SK-N-SH (cell line): ENCODE measurements around the gene NNT. TPM values are rescaled to one million over a fixed set of nuclear protein-coding genes. Genes with fewer than 3 reads are reported as not detected.

Source experiments
- CTCF ChIA-PET: fragments of 300-600, 350-600 bp; formaldehyde crosslinking; extraction: SDS; loops from one replicate; lab custom pipeline; 2021; lab: Yijun Ruan, JAX
- POLR2A ChIA-PET: fragments of 350-600 bp; sonication (Branson Sonifier 250); formaldehyde crosslinking; extraction: SDS; loops from one replicate; lab custom pipeline; 2020; ENCODE audit warnings: antibody characterized with exemption, inconsistent platforms; lab: Yijun Ruan, JAX
- DNase-seq: peaks from one replicate; pipeline ENCODE4 v3.0.0; 2012
- H2AFZ ChIP-seq: fragments of 200-600 bp; sonication (generic); 2 replicates; pipeline ENCODE4 v1.8.1; 2016; ENCODE audit warnings: antibody characterized with exemption, mild to moderate bottlenecking, low read depth
- H3F3A ChIP-seq: fragments of 200-600 bp; sonication (generic); replicated peaks from 2 replicates; pipeline ENCODE3; 2016; ENCODE audit warnings: antibody characterized with exemption, mild to moderate bottlenecking; ENCODE audit not compliant: insufficient read depth
- H3K27ac ChIP-seq, 2 experiments: fragments of 200-500 bp in 1 of 2; fragments of 200-600 bp in 1 of 2; sonication (Bioruptor generic) in 1 of 2; sonication (generic), shearing (Covaris generic) in 1 of 2; 2 replicates each; pipeline versions ENCODE4 v1.5.1 to v1.6.1; 2014 to 2016; ENCODE audit warnings: low read depth in 2 of 2, inconsistent platforms in 1 of 2, low read length in 1 of 2, mild to moderate bottlenecking in 1 of 2, mixed read lengths in 1 of 2
- H3K27me3 ChIP-seq: fragments of 200-600 bp; sonication (generic), shearing (Covaris generic); 2 replicates; pipeline ENCODE4 v1.6.1; 2016; ENCODE audit warnings: mixed run types; ENCODE audit not compliant: insufficient read depth
- H3K36me3 ChIP-seq, 2 experiments: fragments of 200-500 bp in 1 of 2; fragments of 200-600 bp in 1 of 2; sonication (Bioruptor generic) in 1 of 2; sonication (generic) in 1 of 2; replicated peaks in 1 of 2; 2 replicates each; pipeline versions ENCODE3 to v1.5.1; 2014 to 2016; ENCODE audit warnings: low read length in 1 of 2, mild to moderate bottlenecking in 1 of 2; ENCODE audit not compliant: insufficient read depth in 2 of 2, control insufficient read depth in 1 of 2
- H3K4me1 ChIP-seq, 2 experiments: fragments of 200-500 bp in 1 of 2; fragments of 200-600 bp in 1 of 2; sonication (Bioruptor generic) in 1 of 2; sonication (generic), shearing (Covaris generic) in 1 of 2; 2 replicates each; pipeline versions ENCODE4 v1.5.1 to v1.6.1; 2014 to 2016; ENCODE audit warnings: low read depth in 1 of 2, low read length in 1 of 2, mixed run types in 1 of 2; ENCODE audit not compliant: insufficient read depth in 2 of 2, control insufficient read depth in 1 of 2
- H3K4me2 ChIP-seq: fragments of 200-600 bp; sonication (generic), shearing (Covaris generic); 2 replicates; pipeline ENCODE4 v1.6.1; 2017; ENCODE audit warnings: mixed run types
- H3K4me3 ChIP-seq, 2 experiments: fragments of 200-500 bp in 1 of 2; fragments of 200-600 bp in 1 of 2; sonication (Bioruptor generic) in 1 of 2; sonication (generic), shearing (Covaris generic) in 1 of 2; 2 replicates each; pipeline versions ENCODE4 v1.5.1 to v1.8.1; 2014 to 2016; ENCODE audit warnings: low read depth in 2 of 2, inconsistent platforms in 1 of 2, low read length in 1 of 2, mild to moderate bottlenecking in 1 of 2, mixed read lengths in 1 of 2, moderate library complexity in 1 of 2
- H3K79me2 ChIP-seq: fragments of 200-600 bp; sonication (generic); 2 replicates; pipeline ENCODE4 v1.8.1; 2017; ENCODE audit warnings: mild to moderate bottlenecking; ENCODE audit not compliant: insufficient read depth
- H3K9ac ChIP-seq: fragments of 200-600 bp; sonication (generic); 2 replicates; pipeline ENCODE4 v1.6.1; 2017; ENCODE audit warnings: mixed run types
- H3K9me2 ChIP-seq: fragments of 200-600 bp; sonication (generic); 2 replicates; pipeline ENCODE4 v1.6.1; 2017; ENCODE audit warnings: mixed run types
- H3K9me3 ChIP-seq: fragments of 200-600 bp; sonication (generic); 2 replicates; pipeline ENCODE4 v1.6.1; 2017; ENCODE audit warnings: mixed run types, mild to moderate bottlenecking, moderate library complexity
- H4K20me1 ChIP-seq: fragments of 200-600 bp; sonication (generic); 2 replicates; pipeline ENCODE4 v1.6.1; 2017; ENCODE audit warnings: mild to moderate bottlenecking, mixed run types; ENCODE audit not compliant: insufficient read depth
- CHD2 ChIP-seq: fragments of 150-350 bp; IDR thresholded peaks from 2 replicates; pipeline ENCODE4 v1.6.1; 2018; ENCODE audit warnings: low read length; ENCODE audit not compliant: partially characterized antibody
- ELF1 ChIP-seq: IDR thresholded peaks from 2 replicates; pipeline ENCODE4 v1.4.0; 2012
- EP300 ChIP-seq, 2 experiments: IDR thresholded peaks; 2 replicates each; pipeline versions ENCODE4 v1.4.0 to v1.6.1; 2012; ENCODE audit warnings: borderline replicate concordance in 1 of 2, low read depth in 1 of 2, low read length in 1 of 2
- FOSL2 ChIP-seq: IDR thresholded peaks from 2 replicates; pipeline ENCODE4 v1.4.0; 2012; ENCODE audit warnings: low read depth, mild to moderate bottlenecking, moderate library complexity, borderline replicate concordance
- FOXJ3 ChIP-seq: sonication (generic); formaldehyde crosslinking; IDR thresholded peaks from 2 replicates; pipeline ENCODE4 v1.5.1; 2020; ENCODE audit warnings: mild to moderate bottlenecking, missing genetic modification reagents
- MXI1 ChIP-seq: IDR thresholded peaks from 2 replicates; pipeline ENCODE4 v1.6.1; 2012; ENCODE audit warnings: mild to moderate bottlenecking, low read depth, low read length, improper control_type of control experiment
- NRF1 ChIP-seq: IDR thresholded peaks from 2 replicates; pipeline ENCODE4 v1.6.1; 2012; ENCODE audit warnings: low read depth, mild to moderate bottlenecking, low read length
- RAD21 ChIP-seq: IDR thresholded peaks from 2 replicates; pipeline ENCODE4 v1.6.1; 2012; ENCODE audit warnings: mild to moderate bottlenecking, low read length
- RFX5 ChIP-seq: IDR thresholded peaks from 2 replicates; pipeline ENCODE4 v1.6.1; 2012; ENCODE audit warnings: mild to moderate bottlenecking, improper control_type of control experiment, low read length
- SIN3A ChIP-seq: IDR thresholded peaks from 2 replicates; pipeline ENCODE4 v1.6.1; 2012; ENCODE audit warnings: low read depth, mild to moderate bottlenecking, low read length, moderate library complexity, borderline replicate concordance
- SMC3 ChIP-seq: IDR thresholded peaks from 2 replicates; pipeline ENCODE4 v1.6.1; 2012; ENCODE audit warnings: low read depth, low read length, improper control_type of control experiment
- TAF1 ChIP-seq: IDR thresholded peaks from 2 replicates; pipeline ENCODE4 v1.6.1; 2012; ENCODE audit warnings: low read depth, mild to moderate bottlenecking, low read length, moderate library complexity, borderline replicate concordance
- TCF12 ChIP-seq: IDR thresholded peaks from 2 replicates; pipeline ENCODE4 v1.4.0; 2012
- TEAD4 ChIP-seq: IDR thresholded peaks from 2 replicates; pipeline ENCODE4 v1.4.0; 2012; ENCODE audit warnings: mild to moderate bottlenecking, borderline replicate concordance; ENCODE audit not compliant: insufficient read depth
- YY1 ChIP-seq: IDR thresholded peaks from 2 replicates; pipeline ENCODE4 v1.4.0; 2012; ENCODE audit warnings: low read depth, mild to moderate bottlenecking
- WGBS: methylation state at CpG from one replicate; pipeline ENCODE4 v1.1.6; 2017; ENCODE audit warnings: low lambda C conversion rate; 5-methylcytosine and 5-hydroxymethylcytosine counted together
- polyA plus RNA-seq, 3 experiments: library from polyadenylated mRNA; depleted of rRNA; stranded (reverse); fragments of >200 nt; gene quantifications; 2 replicates each; pipeline ENCODE4 v1.2.3, GENCODE V29; 2012
- TF ChIP-seq, protein P1 (sequence below): fragments of 200-600 bp; sonication (generic); IDR thresholded peaks from 2 replicates; pipeline ENCODE4 v1.6.1; 2017; ENCODE audit warnings: antibody characterized with exemption, mild to moderate bottlenecking, moderate library complexity
- TF ChIP-seq, protein P2 (sequence below): IDR thresholded peaks from 2 replicates; pipeline ENCODE4 v1.4.0; 2012; ENCODE audit warnings: low read depth, borderline replicate concordance
- TF ChIP-seq, protein P3 (sequence below): fragments of 150-350 bp; IDR thresholded peaks from 2 replicates; pipeline ENCODE4 v1.6.1; 2017; ENCODE audit warnings: antibody characterized with exemption, low read length, low read depth, borderline replicate concordance
- TF ChIP-seq, protein P4 (sequence below): IDR thresholded peaks from 2 replicates; pipeline ENCODE4 v1.4.0; 2012; ENCODE audit warnings: low read depth, borderline replicate concordance

The NNT gene
- polyA plus RNA-seq, 1 of the 3 experiments (the other 2 are of a cell fraction) = 21.9 TPM

DNA sequence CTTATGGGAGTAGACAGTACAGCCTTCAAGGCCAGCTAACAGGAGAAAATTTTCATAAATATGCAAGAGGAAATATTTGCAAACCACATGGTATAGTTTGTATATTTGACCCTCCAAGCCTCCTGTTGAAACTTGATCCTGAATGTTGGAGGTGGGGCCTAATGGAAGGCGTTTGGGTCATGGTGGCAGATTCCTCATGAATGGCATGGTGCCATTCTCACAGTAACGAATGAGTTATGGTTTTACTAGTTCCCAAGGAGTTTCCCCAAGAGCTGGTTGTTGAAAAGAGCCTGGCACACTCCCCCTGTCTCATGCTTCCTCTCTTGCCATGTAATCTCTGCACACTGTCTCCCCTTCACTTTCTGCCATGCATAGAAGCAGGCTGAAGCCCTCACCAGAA is 42.9 kb upstream of the NNT start:
- H3K27me3 ChIP-seq = no peaks in the 10 kb centered on the region
- H3K36me3 ChIP-seq = peaks cover 5% of the 10 kb centered on the region in 2 experiments
- H3K9me2 ChIP-seq = no peaks in the 10 kb centered on the region
- no peak overlapping the region for H3K4me2 ChIP-seq
- POLR2A ChIA-PET = no interaction called here
- CTCF ChIA-PET = no interaction called here
- no peak overlapping the region for H3K4me3 ChIP-seq
- peaks cover 3 to 6% of the 10 kb centered on the region in 2 experiments; a peak in 3 of 4 replicates for H3K4me1 ChIP-seq
- H2AFZ ChIP-seq = 0 out of 2 replicates have a peak overlapping the region, but pooled peaks have one; percentile 9
- peaks cover 2% of the 10 kb centered on the region; the same call in 1 of the 2 replicates for H4K20me1 ChIP-seq
- peaks cover 13% of the 10 kb centered on the region for H3K79me2 ChIP-seq
- no peak for DNase-seq
- no peaks in the 10 kb centered on the region for H3F3A ChIP-seq
- TF ChIP-seq NRF1 (no peak), MXI1 (no peak), RFX5 (no peak), TCF12 (no peak), CHD2 (no peak), EP300 (IDR thresholded peaks at IDR 0.05; ENCODE audit: borderline replicate concordance in 1 of 2, low read depth in 1 of 2, low read length in 1 of 2) (no peak), ELF1 (no peak), TAF1 (no peak), FOXJ3 (CRISPR knock-in tag) (no peak), TEAD4 (no peak)
- TF ChIP-seq, protein P1, sequence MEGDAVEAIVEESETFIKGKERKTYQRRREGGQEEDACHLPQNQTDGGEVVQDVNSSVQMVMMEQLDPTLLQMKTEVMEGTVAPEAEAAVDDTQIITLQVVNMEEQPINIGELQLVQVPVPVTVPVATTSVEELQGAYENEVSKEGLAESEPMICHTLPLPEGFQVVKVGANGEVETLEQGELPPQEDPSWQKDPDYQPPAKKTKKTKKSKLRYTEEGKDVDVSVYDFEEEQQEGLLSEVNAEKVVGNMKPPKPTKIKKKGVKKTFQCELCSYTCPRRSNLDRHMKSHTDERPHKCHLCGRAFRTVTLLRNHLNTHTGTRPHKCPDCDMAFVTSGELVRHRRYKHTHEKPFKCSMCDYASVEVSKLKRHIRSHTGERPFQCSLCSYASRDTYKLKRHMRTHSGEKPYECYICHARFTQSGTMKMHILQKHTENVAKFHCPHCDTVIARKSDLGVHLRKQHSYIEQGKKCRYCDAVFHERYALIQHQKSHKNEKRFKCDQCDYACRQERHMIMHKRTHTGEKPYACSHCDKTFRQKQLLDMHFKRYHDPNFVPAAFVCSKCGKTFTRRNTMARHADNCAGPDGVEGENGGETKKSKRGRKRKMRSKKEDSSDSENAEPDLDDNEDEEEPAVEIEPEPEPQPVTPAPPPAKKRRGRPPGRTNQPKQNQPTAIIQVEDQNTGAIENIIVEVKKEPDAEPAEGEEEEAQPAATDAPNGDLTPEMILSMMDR = no peak
- TF ChIP-seq, protein P2, sequence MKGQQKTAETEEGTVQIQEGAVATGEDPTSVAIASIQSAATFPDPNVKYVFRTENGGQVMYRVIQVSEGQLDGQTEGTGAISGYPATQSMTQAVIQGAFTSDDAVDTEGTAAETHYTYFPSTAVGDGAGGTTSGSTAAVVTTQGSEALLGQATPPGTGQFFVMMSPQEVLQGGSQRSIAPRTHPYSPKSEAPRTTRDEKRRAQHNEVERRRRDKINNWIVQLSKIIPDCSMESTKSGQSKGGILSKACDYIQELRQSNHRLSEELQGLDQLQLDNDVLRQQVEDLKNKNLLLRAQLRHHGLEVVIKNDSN = no peak
- WGBS = 40% methylated on average over 2 of the region's 2 CpGs
- H3K27ac ChIP-seq = no peak overlapping the region
- H3K9me3 ChIP-seq = no peaks in the 10 kb centered on the region
- no peak overlapping the region for H3K9ac ChIP-seq

DNA sequence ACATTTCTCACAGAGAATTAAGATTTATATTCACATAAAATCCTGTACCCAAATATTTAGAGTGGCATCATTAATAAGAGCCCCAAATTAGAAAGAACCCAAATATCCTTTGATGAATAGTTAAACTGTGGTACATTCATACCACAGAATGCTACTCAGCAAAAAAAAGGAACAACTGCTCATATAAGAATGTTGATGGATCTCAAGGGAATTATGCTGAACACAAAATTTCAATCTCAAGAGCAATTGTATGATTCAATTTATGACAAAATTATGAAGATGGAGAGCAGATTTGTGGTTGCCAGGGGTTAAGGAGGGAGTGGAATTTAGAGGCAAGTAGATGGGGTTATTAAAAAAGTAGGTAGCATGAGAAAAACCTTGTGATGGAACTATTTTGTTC is 41.6 kb upstream of the NNT start:
- Histone ChIP-seq H3K36me3 (no peaks in the 10 kb centered on the region), H4K20me1 (no peaks in the 10 kb centered on the region), H3K4me2 (no peak overlapping the region), H3K79me2 (peaks cover under 1% of the 10 kb centered on the region; the same call in 1 of the 2 replicates), H3K9me2 (no peaks in the 10 kb centered on the region), H3K4me1 (peaks cover 0 to 2% of the 10 kb centered on the region in 2 experiments; a peak in 1 of 4 replicates), H3K9ac (no peak overlapping the region), H3K27me3 (no peaks in the 10 kb centered on the region), H3F3A (no peaks in the 10 kb centered on the region), H2AFZ (no peak overlapping the region), H3K9me3 (no peaks in the 10 kb centered on the region), H3K4me3 (no peak overlapping the region), H3K27ac (no peak overlapping the region)
- no peak for DNase-seq
- ChIA-PET CTCF (no interaction called here), POLR2A (no interaction called here)
- TF ChIP-seq RFX5 (no peak), EP300 (IDR thresholded peaks at IDR 0.05; ENCODE audit: borderline replicate concordance in 1 of 2, low read depth in 1 of 2, low read length in 1 of 2) (no peak), FOXJ3 (CRISPR knock-in tag) (no peak), TAF1 (no peak), SMC3 (no peak), TCF12 (no peak), YY1 (no peak), RAD21 (no peak), SIN3A (no peak), FOSL2 (no peak)
- TF ChIP-seq, protein P3, sequence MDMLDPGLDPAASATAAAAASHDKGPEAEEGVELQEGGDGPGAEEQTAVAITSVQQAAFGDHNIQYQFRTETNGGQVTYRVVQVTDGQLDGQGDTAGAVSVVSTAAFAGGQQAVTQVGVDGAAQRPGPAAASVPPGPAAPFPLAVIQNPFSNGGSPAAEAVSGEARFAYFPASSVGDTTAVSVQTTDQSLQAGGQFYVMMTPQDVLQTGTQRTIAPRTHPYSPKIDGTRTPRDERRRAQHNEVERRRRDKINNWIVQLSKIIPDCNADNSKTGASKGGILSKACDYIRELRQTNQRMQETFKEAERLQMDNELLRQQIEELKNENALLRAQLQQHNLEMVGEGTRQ = no peak
- TF ChIP-seq, protein P4, sequence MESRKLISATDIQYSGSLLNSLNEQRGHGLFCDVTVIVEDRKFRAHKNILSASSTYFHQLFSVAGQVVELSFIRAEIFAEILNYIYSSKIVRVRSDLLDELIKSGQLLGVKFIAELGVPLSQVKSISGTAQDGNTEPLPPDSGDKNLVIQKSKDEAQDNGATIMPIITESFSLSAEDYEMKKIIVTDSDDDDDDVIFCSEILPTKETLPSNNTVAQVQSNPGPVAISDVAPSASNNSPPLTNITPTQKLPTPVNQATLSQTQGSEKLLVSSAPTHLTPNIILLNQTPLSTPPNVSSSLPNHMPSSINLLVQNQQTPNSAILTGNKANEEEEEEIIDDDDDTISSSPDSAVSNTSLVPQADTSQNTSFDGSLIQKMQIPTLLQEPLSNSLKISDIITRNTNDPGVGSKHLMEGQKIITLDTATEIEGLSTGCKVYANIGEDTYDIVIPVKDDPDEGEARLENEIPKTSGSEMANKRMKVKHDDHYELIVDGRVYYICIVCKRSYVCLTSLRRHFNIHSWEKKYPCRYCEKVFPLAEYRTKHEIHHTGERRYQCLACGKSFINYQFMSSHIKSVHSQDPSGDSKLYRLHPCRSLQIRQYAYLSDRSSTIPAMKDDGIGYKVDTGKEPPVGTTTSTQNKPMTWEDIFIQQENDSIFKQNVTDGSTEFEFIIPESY = no peak
